Thyroid gland (tissue), 4 donors: Measurements from ENCODE around the gene PCBP3. TPM values are rescaled to one million over a fixed set of nuclear protein-coding genes. Genes with fewer than 3 reads are reported as not detected.

Experiments used
- DNase-seq, 2 donors: peaks; one replicate each; pipeline ENCODE4 v3.0.0-alpha.2; 2019
- H3K27ac ChIP-seq, 3 donors: fragments of 200-600 bp; sonication (generic); 1 replicate in 2 of 3; 2 replicates in 1 of 3; pipeline ENCODE4 v1.5.1; 2016 to 2019; ENCODE audit warnings: mild to moderate bottlenecking in 1 of 3, moderate library complexity in 1 of 3
- H3K27me3 ChIP-seq: fragments of 200-600 bp; sonication (generic); one replicate; pipeline ENCODE4 v1.5.1; 2019
- H3K36me3 ChIP-seq, 2 donors: fragments of 200-600 bp; sonication (generic); one replicate each; pipeline ENCODE4 v1.5.1; 2016 to 2019
- H3K4me1 ChIP-seq, 2 donors: fragments of 200-600 bp; sonication (generic); one replicate each; pipeline ENCODE4 v1.5.1; 2017 to 2019
- H3K4me3 ChIP-seq, 3 donors: fragments of 200-600 bp; sonication (generic); replicated peaks in 1 of 3; 1 replicate in 2 of 3; 2 replicates in 1 of 3; pipeline ENCODE4 v1.5.1; 2016; ENCODE audit warnings: mild to moderate bottlenecking in 1 of 3
- H3K9me3 ChIP-seq: fragments of 200-600 bp; sonication (generic); one replicate; pipeline ENCODE4 v1.5.1; 2017
- CTCF ChIP-seq, 6 experiments: fragments of 200-600 bp in 3 of 6; fragments of 450-650 bp in 3 of 6; sonication (generic) in 3 of 6; IDR thresholded peaks; one replicate each; pipeline ENCODE4 v1.5.1; 2016 to 2019; ENCODE audit warnings: antibody characterized with exemption in 6 of 6, mild to moderate bottlenecking in 2 of 6, inconsistent platforms in 1 of 6, moderate library complexity in 1 of 6
- POLR2A ChIP-seq, 2 donors: fragments of 450-650 bp; IDR thresholded peaks; one replicate each; pipeline ENCODE4 v1.6.1; 2017; ENCODE audit warnings: antibody characterized with exemption in 2 of 2, mild to moderate bottlenecking in 2 of 2, moderate library complexity in 1 of 2
- WGBS, 2 donors: methylation state at CpG; one replicate each; pipeline ENCODE4 v1.1.5; 2017; 5-methylcytosine and 5-hydroxymethylcytosine counted together
- intact Hi-C: fragments of 100-400 bp; cut with DNase I; formaldehyde crosslinking; loops from one replicate; pipeline ENCODE4 v1.15.1; 2023
- total RNA-seq, 4 donors: library from RNA; depleted of rRNA; stranded (reverse); fragments of >200 nt; gene quantifications; one replicate each; pipeline ENCODE4 v1.2.3, GENCODE V29; 2016

Gene PCBP3
- total RNA-seq, 4 donors from 2014 or later: 0.33 to 0.98 (median 0.54) TPM; not detected in 1

- H3K36me3 ChIP-seq: no peaks in the 10 kb centered on the region
- no peak overlapping the region for H3K27ac ChIP-seq
- no peak for DNase-seq
- no peak for TF ChIP-seq POLR2A (IDR thresholded peaks at IDR 0.05)
- TF ChIP-seq CTCF (IDR thresholded peaks at IDR 0.05): no peak
- WGBS, 2 donors: 92 to 93% methylated on average over 22 of the region's 22 CpGs
- intact Hi-C loops: no loop called here
- no peak overlapping the region for H3K4me3 ChIP-seq
- no peaks in the 10 kb centered on the region for H3K4me1 ChIP-seq
- no peaks in the 10 kb centered on the region for H3K9me3 ChIP-seq
- no peaks in the 10 kb centered on the region for H3K27me3 ChIP-seq
These were observed 12.6 kb upstream of the PCBP3 start for GRCh38 chr21:45630876-45631275.

DNA sequence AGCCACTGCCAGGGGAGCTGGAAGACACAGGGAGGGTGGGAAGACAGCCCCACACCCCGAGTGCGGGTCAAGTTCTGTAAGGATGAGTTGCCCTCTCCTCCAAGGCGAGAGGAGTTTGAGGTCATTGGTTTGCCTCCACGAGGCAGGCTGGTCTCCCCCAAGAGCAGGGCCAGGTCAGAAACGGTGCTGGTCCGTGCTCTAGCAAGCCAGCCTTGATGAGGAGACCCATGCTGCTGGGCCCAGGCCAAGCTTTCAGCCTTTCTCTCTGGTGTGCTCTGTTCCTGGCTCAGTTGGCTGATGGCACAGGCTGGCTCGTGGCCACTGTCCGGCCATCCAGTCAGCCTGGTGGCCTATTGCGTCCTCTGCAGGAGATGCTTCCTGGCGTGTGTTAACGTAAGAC is 12.0 kb upstream of the PCBP3 start:
- TF ChIP-seq CTCF (IDR thresholded peaks at IDR 0.05) (no peak), POLR2A (IDR thresholded peaks at IDR 0.05) (no peak)
- no peak for DNase-seq
- Histone ChIP-seq H3K27me3 (no peaks in the 10 kb centered on the region), H3K4me3 (no peak overlapping the region), H3K4me1 (no peaks in the 10 kb centered on the region), H3K9me3 (no peaks in the 10 kb centered on the region), H3K36me3 (no peaks in the 10 kb centered on the region), H3K27ac (no peak overlapping the region)
- intact Hi-C loops: no loop called here
- 85 to 87% methylated on average over 8 to 10 of the region's 11 CpGs for WGBS, 2 donors

DNA sequence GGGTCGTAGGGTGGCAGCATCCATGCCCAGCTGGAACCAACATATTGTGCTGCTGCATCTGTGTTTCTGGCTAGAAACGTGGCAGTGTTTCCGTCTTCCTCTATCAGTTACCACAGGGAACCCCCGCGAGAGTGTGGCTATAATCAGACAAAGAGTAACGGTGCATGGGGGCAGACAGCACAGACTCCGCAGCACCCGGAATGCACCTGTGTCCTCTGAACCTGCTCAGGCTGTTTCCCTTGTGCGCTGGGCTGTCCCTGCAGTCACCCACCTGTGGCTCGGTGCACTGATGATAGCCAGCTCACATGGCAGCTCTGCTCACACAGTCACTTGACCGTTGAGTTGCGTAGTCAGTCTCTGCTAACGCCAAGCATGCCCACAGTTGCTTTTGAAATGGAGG is 11.4 kb upstream of the PCBP3 start:
- 80 to 81% methylated on average over 10 to 11 of the region's 13 CpGs for WGBS, 2 donors
- H3K36me3 ChIP-seq: no peaks in the 10 kb centered on the region
- H3K27ac ChIP-seq: no peak overlapping the region
- H3K4me1 ChIP-seq: no peaks in the 10 kb centered on the region
- H3K9me3 ChIP-seq: no peaks in the 10 kb centered on the region
- TF ChIP-seq POLR2A (IDR thresholded peaks at IDR 0.05) (no peak), CTCF (IDR thresholded peaks at IDR 0.05) (no peak)
- H3K27me3 ChIP-seq: no peaks in the 10 kb centered on the region
- intact Hi-C loops: no loop called here
- no peak overlapping the region for H3K4me3 ChIP-seq
- no peak for DNase-seq

GRCh38 chr21:45632637-45633251 is 10.8 kb upstream of the PCBP3 start:
- H3K4me1 ChIP-seq: no peaks in the 10 kb centered on the region
- intact Hi-C loops: no loop called here
- no peaks in the 10 kb centered on the region for H3K9me3 ChIP-seq
- TF ChIP-seq POLR2A (IDR thresholded peaks at IDR 0.05): no peak
- no peak for TF ChIP-seq CTCF (IDR thresholded peaks at IDR 0.05)
- no peak for DNase-seq
- no peaks in the 10 kb centered on the region for H3K36me3 ChIP-seq
- no peaks in the 10 kb centered on the region for H3K27me3 ChIP-seq
- no peak overlapping the region for H3K4me3 ChIP-seq
- WGBS, 2 donors: 84 to 90% methylated on average over 6 to 20 of the region's 20 CpGs
- H3K27ac ChIP-seq: no peak overlapping the region

DNA sequence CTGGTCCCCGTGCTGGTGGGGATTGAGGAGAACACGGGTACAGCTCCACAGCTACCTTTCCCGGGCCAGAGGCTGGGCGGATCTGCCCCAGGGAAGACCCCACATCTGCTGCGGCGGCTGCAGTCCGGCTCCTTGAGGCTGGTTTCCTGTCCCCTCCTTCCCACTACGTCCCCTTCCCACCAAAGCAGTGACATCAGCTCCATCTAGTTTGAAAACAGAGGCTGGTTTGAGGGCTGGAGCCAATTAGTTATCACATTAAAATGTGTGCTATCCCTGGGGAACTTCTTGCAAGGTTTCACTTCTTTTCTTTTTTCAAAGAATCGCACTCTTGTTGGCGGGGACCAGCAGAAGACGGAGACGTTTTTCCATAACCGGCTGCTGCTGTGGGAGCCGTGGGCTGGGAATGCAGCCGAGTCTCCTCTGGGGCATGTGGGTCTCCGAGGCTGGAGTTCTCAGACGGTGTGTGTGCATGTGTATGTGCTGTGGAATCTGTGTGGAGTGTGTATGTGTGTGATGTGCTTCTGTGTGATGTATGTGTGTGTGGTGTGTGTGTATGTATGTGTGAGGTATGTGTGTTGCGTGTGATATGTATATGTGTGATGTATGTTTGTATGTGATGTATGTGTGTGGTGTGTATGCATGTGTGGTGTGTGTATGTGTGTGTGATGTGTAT is 8.9 kb upstream of the PCBP3 start:
- WGBS, 2 donors: 61 to 62% methylated on average over 17 to 18 of the region's 18 CpGs
- H3K4me3 ChIP-seq: no peak overlapping the region
- intact Hi-C loops: no loop called here

More for the DNA sequence above, 8.9 kb upstream of the PCBP3 start:
- Histone ChIP-seq H3K9me3 (no peaks in the 10 kb centered on the region), H3K27ac (no peak overlapping the region), H3K27me3 (no peaks in the 10 kb centered on the region), H3K4me1 (no peaks in the 10 kb centered on the region), H3K36me3 (no peaks in the 10 kb centered on the region)
- TF ChIP-seq POLR2A (IDR thresholded peaks at IDR 0.05): no peak
- TF ChIP-seq CTCF (IDR thresholded peaks at IDR 0.05): no peak
- DNase-seq: no peak
